Measurements from ENCODE around the gene ITPR2.
A peak's percentile ranks its signal among the peaks of the same experiment; 100 is the strongest.
"Not testable (repeated sequence)": the region's sequence is repeated elsewhere in the genome, so short reads cannot be mapped to it uniquely, and the experiment has no call there.

ITPR2 gene

GRCh38 chr12:26666286-26666685 is 166.7 kb downstream of the ITPR2 start:
- no peak for DNase-seq (ENCODE audit: low read depth)

GRCh38 chr12:26661399-26661798 is 171.6 kb downstream of the ITPR2 start:
- no peak for DNase-seq (ENCODE audit: low read depth)

- DNase-seq (ENCODE audit: low read depth), result no peak
Measured at GRCh38 chr12:26659930-26660329, 173.1 kb downstream of the ITPR2 start.

GRCh38 chr12:26658991-26659390 is 174.0 kb downstream of the ITPR2 start:
- peak; percentile 69 for DNase-seq (ENCODE audit: low read depth)

- no peak for DNase-seq (ENCODE audit: low read depth)
Measured at GRCh38 chr12:26654623-26655022, 178.4 kb downstream of the ITPR2 start.

- DNase-seq (ENCODE audit: low read depth), result no peak
Measured at GRCh38 chr12:26651566-26652188, 181.3 kb downstream of the ITPR2 start.

GRCh38 chr12:26651036-26651435 is 182.0 kb downstream of the ITPR2 start:
- DNase-seq (ENCODE audit: low read depth), result no peak

- no peak for DNase-seq (ENCODE audit: low read depth)
Measured at GRCh38 chr12:26648999-26649398, 184.0 kb downstream of the ITPR2 start.

GRCh38 chr12:26648584-26648983 is 184.4 kb downstream of the ITPR2 start:
- peak; percentile 74 for DNase-seq (ENCODE audit: low read depth)

- DNase-seq (ENCODE audit: low read depth), result no peak
Measured at GRCh38 chr12:26648066-26648465, 184.9 kb downstream of the ITPR2 start.

GRCh38 chr12:26647088-26647487 is 185.9 kb downstream of the ITPR2 start:
- DNase-seq (ENCODE audit: low read depth), result no peak

- DNase-seq (ENCODE audit: low read depth), result no peak
Measured at GRCh38 chr12:26646571-26646970, 186.4 kb downstream of the ITPR2 start.

GRCh38 chr12:26644376-26644775 is 188.6 kb downstream of the ITPR2 start:
- not testable (repeated sequence) for DNase-seq (ENCODE audit: low read depth)

- DNase-seq (ENCODE audit: low read depth), result no peak
Measured at GRCh38 chr12:26643532-26644315, 189.3 kb downstream of the ITPR2 start.

GRCh38 chr12:26642361-26642760 is 190.6 kb downstream of the ITPR2 start:
- no peak for DNase-seq (ENCODE audit: low read depth)

- DNase-seq (ENCODE audit: low read depth), result no peak
Measured at GRCh38 chr12:26636710-26637328, 196.2 kb downstream of the ITPR2 start.

- peak; percentile 49 for DNase-seq (ENCODE audit: low read depth)
Measured at GRCh38 chr12:26633591-26634210, 199.3 kb downstream of the ITPR2 start.

GRCh38 chr12:26632756-26633155 is 200.2 kb downstream of the ITPR2 start:
- no peak for DNase-seq (ENCODE audit: low read depth)

- DNase-seq (ENCODE audit: low read depth), result peak; percentile 57
Measured at GRCh38 chr12:26631846-26632245, 201.1 kb downstream of the ITPR2 start.

- DNase-seq (ENCODE audit: low read depth), result no peak
Measured at GRCh38 chr12:26630546-26631027, 202.4 kb downstream of the ITPR2 start.

- no peak for DNase-seq (ENCODE audit: low read depth)
Measured at GRCh38 chr12:26629864-26630263, 203.1 kb downstream of the ITPR2 start.

- DNase-seq (ENCODE audit: low read depth), result no peak
Measured at GRCh38 chr12:26628234-26628633, 204.8 kb downstream of the ITPR2 start.

GRCh38 chr12:26627335-26627734 is 205.7 kb downstream of the ITPR2 start:
- DNase-seq (ENCODE audit: low read depth), result no peak

Measured in GM04504 (cell line).